HCT116 (cell line): ENCODE results near the gene ATAD3A.

ENCODE experiments used
- CTCF ChIP-seq, 3 experiments: fragments of 200-600 bp in 1 of 3; sonication (generic) in 1 of 3; IDR thresholded peaks in 2 of 3; conservative IDR thresholded peaks in 1 of 3; 2 replicates each; pipeline ENCODE4 v1.5.1; 2012 to 2017; ENCODE audit warnings: low read depth in 2 of 3, low read length in 2 of 3, antibody characterized with exemption in 1 of 3, borderline replicate concordance in 1 of 3, control low read depth in 1 of 3, mild to moderate bottlenecking in 1 of 3, mixed read lengths in 1 of 3, mixed run types in 1 of 3, moderate library complexity in 1 of 3; ENCODE audit not compliant: insufficient read depth in 1 of 3
- ELF1 ChIP-seq: IDR thresholded peaks from 2 replicates; pipeline ENCODE4 v1.6.1; 2012; ENCODE audit warnings: low read depth, borderline replicate concordance
- EZH2 ChIP-seq: fragments of 200-600 bp; sonication (generic); IDR thresholded peaks from 2 replicates; pipeline ENCODE4 v1.6.1; 2017; ENCODE audit warnings: antibody characterized with exemption, mixed run types
- YY1 ChIP-seq: IDR thresholded peaks from 2 replicates; pipeline ENCODE4 v1.6.1; 2011; ENCODE audit warnings: low read length, low read depth, moderate library complexity, mild to moderate bottlenecking; ENCODE audit not compliant: insufficient replicate concordance; ENCODE audit errors: extremely low read depth

- TF ChIP-seq YY1 = no peak
- no peak for TF ChIP-seq CTCF (IDR thresholded peaks at IDR 0.05 in 2 of 3, conservative IDR thresholded peaks at IDR 0.05 in 1 of 3; ENCODE audit: borderline replicate concordance in 1 of 3, insufficient read depth in 1 of 3, low read depth in 2 of 3, low read length in 2 of 3)
- no peak for TF ChIP-seq ELF1
- no peak for TF ChIP-seq EZH2
Observed at GRCh38 chr1:1529321-1529720, 17.4 kb downstream of the ATAD3A start.
